ENCODE measurements around the gene GALNT16. TPM values are rescaled to one million over a fixed set of nuclear protein-coding genes. Genes with fewer than 3 reads are reported as not detected.

GALNT16 gene
- total RNA-seq, 1 donor from 2014 or later: 3.5 TPM

DNA sequence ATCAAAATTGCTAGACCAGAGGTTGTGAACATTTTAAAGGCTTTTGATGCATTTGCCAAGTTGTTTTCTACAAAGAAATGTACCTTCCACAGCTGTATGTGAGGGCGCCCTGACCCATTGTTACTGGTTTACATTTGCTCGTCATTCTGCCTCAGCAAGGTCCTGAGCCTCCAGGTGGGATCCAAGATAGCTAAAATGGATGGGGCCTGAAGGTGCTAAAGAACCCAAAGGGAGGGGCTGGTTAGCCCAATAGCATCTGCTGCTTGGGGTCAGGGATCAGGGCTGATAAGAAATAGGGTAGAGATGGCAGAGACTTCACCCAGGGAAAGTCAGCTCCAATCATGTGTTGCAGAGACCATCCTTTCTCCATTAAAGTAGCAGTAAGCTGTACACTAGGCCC, 43.1 kb downstream of the GALNT16 start:
- intact Hi-C loops (cut with DNase I): no loop called here

DNA sequence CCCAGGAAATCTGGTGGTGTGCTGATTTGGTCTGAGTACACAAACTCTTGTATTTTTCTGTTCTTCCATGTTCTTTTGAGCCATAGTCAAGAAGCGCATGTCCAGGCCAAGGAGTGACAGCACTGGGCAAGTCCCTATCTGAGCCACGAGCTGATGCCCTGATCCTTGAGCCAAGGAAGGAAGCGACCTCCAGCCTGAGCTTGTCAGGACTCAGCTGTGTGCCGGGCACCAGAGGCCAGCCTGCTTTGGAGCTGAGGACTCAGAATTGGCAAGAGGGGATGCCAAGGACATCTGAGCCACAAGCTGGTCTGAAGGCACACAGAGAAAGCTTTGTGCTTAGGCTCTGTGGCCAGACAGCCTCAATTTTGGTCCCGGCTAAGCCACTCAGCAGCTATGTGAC, 52.6 kb downstream of the GALNT16 start:
- DNase-seq (no peak), ATAC-seq (no peak)
- H3K27me3 ChIP-seq (ENCODE audit: low read depth): no peaks in the 10 kb centered on the region
- no peaks in the 10 kb centered on the region for H3K9me3 ChIP-seq
- H3K4me3 ChIP-seq: no peak overlapping the region
- intact Hi-C loops (cut with DNase I): no loop called here
- H3K36me3 ChIP-seq: no peaks in the 10 kb centered on the region
- H3K4me1 ChIP-seq: peaks cover 12% of the 10 kb centered on the region
- no peak overlapping the region for H3K27ac ChIP-seq
- TF ChIP-seq, protein P1, sequence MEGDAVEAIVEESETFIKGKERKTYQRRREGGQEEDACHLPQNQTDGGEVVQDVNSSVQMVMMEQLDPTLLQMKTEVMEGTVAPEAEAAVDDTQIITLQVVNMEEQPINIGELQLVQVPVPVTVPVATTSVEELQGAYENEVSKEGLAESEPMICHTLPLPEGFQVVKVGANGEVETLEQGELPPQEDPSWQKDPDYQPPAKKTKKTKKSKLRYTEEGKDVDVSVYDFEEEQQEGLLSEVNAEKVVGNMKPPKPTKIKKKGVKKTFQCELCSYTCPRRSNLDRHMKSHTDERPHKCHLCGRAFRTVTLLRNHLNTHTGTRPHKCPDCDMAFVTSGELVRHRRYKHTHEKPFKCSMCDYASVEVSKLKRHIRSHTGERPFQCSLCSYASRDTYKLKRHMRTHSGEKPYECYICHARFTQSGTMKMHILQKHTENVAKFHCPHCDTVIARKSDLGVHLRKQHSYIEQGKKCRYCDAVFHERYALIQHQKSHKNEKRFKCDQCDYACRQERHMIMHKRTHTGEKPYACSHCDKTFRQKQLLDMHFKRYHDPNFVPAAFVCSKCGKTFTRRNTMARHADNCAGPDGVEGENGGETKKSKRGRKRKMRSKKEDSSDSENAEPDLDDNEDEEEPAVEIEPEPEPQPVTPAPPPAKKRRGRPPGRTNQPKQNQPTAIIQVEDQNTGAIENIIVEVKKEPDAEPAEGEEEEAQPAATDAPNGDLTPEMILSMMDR (IDR thresholded peaks at IDR 0.05): no peak

More for the DNA sequence above, 43.1 kb downstream of the GALNT16 start:
- H3K27ac ChIP-seq: no peak overlapping the region
- DNase-seq (no peak), ATAC-seq (no peak)
- TF ChIP-seq, protein P1 (IDR thresholded peaks at IDR 0.05): no peak
- no peaks in the 10 kb centered on the region for H3K36me3 ChIP-seq
- H3K9me3 ChIP-seq: no peaks in the 10 kb centered on the region
- no peaks in the 10 kb centered on the region for H3K4me1 ChIP-seq
- no peaks in the 10 kb centered on the region for H3K27me3 ChIP-seq (ENCODE audit: low read depth)
- no peak overlapping the region for H3K4me3 ChIP-seq

DNA sequence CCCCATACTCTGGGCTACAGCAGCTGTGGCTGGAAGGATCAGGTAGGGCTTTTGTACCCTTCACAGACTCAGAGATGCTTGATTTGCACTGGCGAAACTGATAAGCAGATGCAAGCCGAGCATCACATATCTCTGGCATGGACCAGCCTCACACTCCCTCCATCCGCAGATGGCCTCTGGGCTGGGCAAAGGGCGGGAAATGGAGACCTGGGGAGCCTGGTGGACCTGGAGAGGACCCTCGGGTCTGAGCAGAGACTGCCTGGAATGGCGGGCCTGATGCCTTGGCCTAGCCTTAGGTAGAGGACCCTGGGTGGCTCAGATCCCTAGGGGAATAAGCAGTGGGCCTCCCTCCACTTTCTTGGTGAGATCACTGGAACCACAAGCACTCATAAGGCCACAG, 53.2 kb downstream of the GALNT16 start:
- no peak for ATAC-seq

DNA sequence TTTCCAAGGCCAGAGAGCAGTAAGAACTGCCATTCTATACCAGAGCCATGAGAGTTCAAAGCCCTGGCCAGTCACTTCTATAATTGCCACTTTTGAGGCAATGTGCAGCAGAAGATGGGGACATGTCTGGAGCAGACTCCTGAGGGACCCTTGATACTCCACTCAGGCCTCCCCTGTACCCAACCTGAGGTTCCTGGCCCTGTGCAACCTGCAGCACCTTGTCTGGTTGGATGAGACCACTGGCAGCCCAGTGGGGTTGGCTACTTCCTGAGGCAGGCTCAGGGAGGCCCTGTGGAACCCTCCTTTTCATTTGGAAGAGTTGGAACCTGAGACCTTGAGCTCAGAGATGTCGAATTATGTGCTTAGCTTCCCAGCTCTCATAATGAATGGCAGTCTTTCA, 54.4 kb downstream of the GALNT16 start:
- Histone ChIP-seq H3K9me3 (no peaks in the 10 kb centered on the region), H3K4me3 (no peak overlapping the region), H3K27me3 (ENCODE audit: low read depth) (no peaks in the 10 kb centered on the region), H3K4me1 (peaks cover 22% of the 10 kb centered on the region), H3K36me3 (no peaks in the 10 kb centered on the region), H3K27ac (no peak overlapping the region)
- DNase-seq (no peak), ATAC-seq (no peak)
- TF ChIP-seq, protein P1 (IDR thresholded peaks at IDR 0.05): no peak
- intact Hi-C loops (cut with DNase I): no loop called here

More for the DNA sequence above, 53.2 kb downstream of the GALNT16 start:
- peaks cover 18% of the 10 kb centered on the region for H3K4me1 ChIP-seq
- no peak for DNase-seq
- no peak overlapping the region for H3K4me3 ChIP-seq
- no peaks in the 10 kb centered on the region for H3K9me3 ChIP-seq
- TF ChIP-seq, protein P1 (IDR thresholded peaks at IDR 0.05): no peak
- intact Hi-C loops (cut with DNase I): no loop called here
- no peak overlapping the region for H3K27ac ChIP-seq
- no peaks in the 10 kb centered on the region for H3K27me3 ChIP-seq (ENCODE audit: low read depth)
- no peaks in the 10 kb centered on the region for H3K36me3 ChIP-seq

DNA sequence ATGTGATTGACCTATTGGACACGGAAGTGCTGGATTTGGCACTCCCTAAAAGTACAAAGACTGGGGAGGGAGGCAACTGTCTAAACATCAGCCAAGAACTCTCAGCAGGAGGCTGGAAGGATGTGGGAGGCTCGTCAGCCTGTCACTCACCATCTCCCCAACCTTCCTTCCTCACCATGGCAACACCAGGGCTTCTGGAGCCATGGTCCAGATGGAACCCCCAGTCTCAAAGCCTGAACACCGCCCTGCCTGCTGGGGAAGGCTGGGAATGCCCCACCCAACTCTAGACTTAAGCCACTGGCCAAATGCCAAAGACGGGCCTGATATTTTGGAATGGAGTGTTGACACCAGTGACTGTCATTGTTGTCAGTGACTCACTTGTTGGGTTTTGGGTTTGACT, 55.3 kb downstream of the GALNT16 start:
- Histone ChIP-seq H3K4me3 (no peak overlapping the region), H3K27ac (no peak overlapping the region), H3K9me3 (no peaks in the 10 kb centered on the region), H3K36me3 (no peaks in the 10 kb centered on the region), H3K4me1 (peaks cover 22% of the 10 kb centered on the region), H3K27me3 (ENCODE audit: low read depth) (no peaks in the 10 kb centered on the region)
- intact Hi-C loops (cut with DNase I): no loop called here
- ATAC-seq (no peak), DNase-seq (no peak)
- TF ChIP-seq, protein P1 (IDR thresholded peaks at IDR 0.05): no peak

All from lower lobe of right lung (tissue), 2 donors.